WTC11 (cell line): Measurements from ENCODE around the gene SNPH. TPM values are rescaled to one million over a fixed set of nuclear protein-coding genes. Genes with fewer than 3 reads are reported as not detected.

Source experiments
- ATAC-seq: fragments of 200-7000 bp; cut with Tn5 transposase; 2 replicates; pipeline ENCODE4 v1.10.0; 2021; ENCODE audit warnings: mild to moderate bottlenecking, moderate library complexity
- CTCF ChIA-PET: fragments of 300-600 bp; sonication (Branson Sonifier 250); formaldehyde crosslinking; loops from one replicate; lab custom pipeline; 2021; ENCODE audit warnings: antibody characterized with exemption; lab: Charles Lee
- POLR2A ChIA-PET: fragments of 350-600 bp; sonication (Branson Sonifier 250); formaldehyde crosslinking; loops from one replicate; lab custom pipeline; 2021; ENCODE audit warnings: antibody characterized with exemption; lab: Charles Lee
- DNase-seq: peaks from one replicate; pipeline ENCODE4 v3.0.0; 2021; ENCODE audit warnings: low spot score
- H3K27ac Mint-ChIP-seq: 2 replicates; pipeline ENCODE4 v1.8.0; 2021; ENCODE audit warnings: mixed read lengths
- H3K27me3 Mint-ChIP-seq: 2 replicates; pipeline ENCODE4 v1.8.0; 2021; ENCODE audit warnings: low read depth, mild to moderate bottlenecking, moderate library complexity, mixed read lengths
- H3K36me3 Mint-ChIP-seq: 2 replicates; pipeline ENCODE4 v1.8.0; 2021; ENCODE audit warnings: mixed read lengths
- H3K4me1 Mint-ChIP-seq: 2 replicates; pipeline ENCODE4 v1.8.0; 2022; ENCODE audit warnings: mixed read lengths
- H3K4me3 Mint-ChIP-seq: 2 replicates; pipeline ENCODE4 v1.8.0; 2021; ENCODE audit warnings: mild to moderate bottlenecking, moderate library complexity, mixed read lengths
- H3K9me3 Mint-ChIP-seq: 2 replicates; pipeline ENCODE4 v1.8.0; 2021; ENCODE audit warnings: mixed read lengths
- AR ChIP-seq: fragments of 250-450 bp; sonication (Bioruptor Pico); IDR thresholded peaks from 2 replicates; pipeline ENCODE4 v1.9.0; 2021; ENCODE audit warnings: mild to moderate bottlenecking
- EMX1 ChIP-seq: fragments of 250-450 bp; sonication (Bioruptor Pico); IDR thresholded peaks from 2 replicates; pipeline ENCODE4 v1.8.0; 2021; ENCODE audit warnings: mild to moderate bottlenecking
- ESRRA ChIP-seq: sonication (generic); formaldehyde crosslinking; IDR thresholded peaks from 2 replicates; pipeline ENCODE4 v1.8.1; 2022; ENCODE audit warnings: mild to moderate bottlenecking, missing genetic modification reagents, borderline replicate concordance
- FOXJ3 ChIP-seq: sonication (generic); formaldehyde crosslinking; IDR thresholded peaks from 2 replicates; pipeline ENCODE4 v1.9.0; 2021; ENCODE audit warnings: missing genetic modification reagents, mild to moderate bottlenecking, borderline replicate concordance
- GTF2I ChIP-seq: fragments of 250-450 bp; sonication (Bioruptor Pico); conservative IDR thresholded peaks from 2 replicates; pipeline ENCODE4 v1.4.0; 2021; ENCODE audit warnings: mild to moderate bottlenecking
- IRF2 ChIP-seq: sonication (generic); formaldehyde crosslinking; IDR thresholded peaks from 2 replicates; pipeline ENCODE4 v1.8.0; 2022; ENCODE audit warnings: low read depth, missing genetic modification reagents, borderline replicate concordance
- MXD4 ChIP-seq: fragments of 250-450 bp; sonication (Bioruptor Pico); IDR thresholded peaks from 2 replicates; pipeline ENCODE4 v1.8.0; 2021; ENCODE audit warnings: mild to moderate bottlenecking, moderate library complexity, borderline replicate concordance
- NFYB ChIP-seq: sonication (generic); formaldehyde crosslinking; conservative IDR thresholded peaks from 2 replicates; pipeline ENCODE4 v1.8.0; 2022; ENCODE audit warnings: low read depth, missing genetic modification reagents
- NR1H2 ChIP-seq: sonication (generic); formaldehyde crosslinking; IDR thresholded peaks from 2 replicates; pipeline ENCODE4 v1.9.0; 2021; ENCODE audit warnings: mild to moderate bottlenecking, moderate library complexity, missing genetic modification reagents
- NR2C2 ChIP-seq: sonication (generic); formaldehyde crosslinking; IDR thresholded peaks from 2 replicates; pipeline ENCODE4 v1.8.0; 2022; ENCODE audit warnings: mild to moderate bottlenecking, missing genetic modification reagents
- STAT6 ChIP-seq: sonication (generic); formaldehyde crosslinking; conservative IDR thresholded peaks from 2 replicates; pipeline ENCODE4 v1.8.1; 2023; ENCODE audit warnings: mild to moderate bottlenecking, low read depth, missing genetic modification reagents, moderate library complexity
- TEAD1 ChIP-seq: sonication (generic); formaldehyde crosslinking; IDR thresholded peaks from 2 replicates; pipeline ENCODE4 v1.8.0; 2022; ENCODE audit warnings: mild to moderate bottlenecking, missing genetic modification reagents
- ZNF219 ChIP-seq: sonication (generic); formaldehyde crosslinking; IDR thresholded peaks from 2 replicates; pipeline ENCODE4 v1.8.0; 2023; ENCODE audit warnings: missing genetic modification reagents, mild to moderate bottlenecking, borderline replicate concordance
- ZNF232 ChIP-seq: sonication (generic); formaldehyde crosslinking; IDR thresholded peaks from 2 replicates; pipeline ENCODE4 v1.8.0; 2022; ENCODE audit warnings: mild to moderate bottlenecking, missing genetic modification reagents
- ZNF532 ChIP-seq: fragments of 250-450 bp; sonication (Bioruptor Pico); IDR thresholded peaks from 2 replicates; pipeline ENCODE4 v1.9.0; 2021; ENCODE audit warnings: mild to moderate bottlenecking, borderline replicate concordance
- total RNA-seq: library from RNA; stranded (reverse); gene quantifications from 3 replicates; pipeline ENCODE4 v1.2.3, GENCODE V29; 2021
- TF ChIP-seq, protein P1 (sequence below): sonication (generic); formaldehyde crosslinking; IDR thresholded peaks from 2 replicates; pipeline ENCODE4 v1.8.1; 2022; ENCODE audit warnings: mild to moderate bottlenecking, missing genetic modification reagents, moderate library complexity, borderline replicate concordance
- TF ChIP-seq, protein P2 (sequence below): sonication (generic); formaldehyde crosslinking; conservative IDR thresholded peaks from 2 replicates; pipeline ENCODE4 v1.8.1; 2022; ENCODE audit warnings: mild to moderate bottlenecking, missing genetic modification reagents
- TF ChIP-seq, protein P3 (sequence below): sonication (generic); formaldehyde crosslinking; IDR thresholded peaks from 2 replicates; pipeline ENCODE4 v1.8.1; 2023; ENCODE audit warnings: mild to moderate bottlenecking, missing genetic modification reagents, borderline replicate concordance
- TF ChIP-seq, protein P4 (sequence below): sonication (generic); formaldehyde crosslinking; IDR thresholded peaks from 2 replicates; pipeline ENCODE4 v1.8.0; 2022; ENCODE audit warnings: mild to moderate bottlenecking, missing genetic modification reagents

SNPH gene
- total RNA-seq, 1 experiment from 2014 or later = 3.5 TPM

DNA sequence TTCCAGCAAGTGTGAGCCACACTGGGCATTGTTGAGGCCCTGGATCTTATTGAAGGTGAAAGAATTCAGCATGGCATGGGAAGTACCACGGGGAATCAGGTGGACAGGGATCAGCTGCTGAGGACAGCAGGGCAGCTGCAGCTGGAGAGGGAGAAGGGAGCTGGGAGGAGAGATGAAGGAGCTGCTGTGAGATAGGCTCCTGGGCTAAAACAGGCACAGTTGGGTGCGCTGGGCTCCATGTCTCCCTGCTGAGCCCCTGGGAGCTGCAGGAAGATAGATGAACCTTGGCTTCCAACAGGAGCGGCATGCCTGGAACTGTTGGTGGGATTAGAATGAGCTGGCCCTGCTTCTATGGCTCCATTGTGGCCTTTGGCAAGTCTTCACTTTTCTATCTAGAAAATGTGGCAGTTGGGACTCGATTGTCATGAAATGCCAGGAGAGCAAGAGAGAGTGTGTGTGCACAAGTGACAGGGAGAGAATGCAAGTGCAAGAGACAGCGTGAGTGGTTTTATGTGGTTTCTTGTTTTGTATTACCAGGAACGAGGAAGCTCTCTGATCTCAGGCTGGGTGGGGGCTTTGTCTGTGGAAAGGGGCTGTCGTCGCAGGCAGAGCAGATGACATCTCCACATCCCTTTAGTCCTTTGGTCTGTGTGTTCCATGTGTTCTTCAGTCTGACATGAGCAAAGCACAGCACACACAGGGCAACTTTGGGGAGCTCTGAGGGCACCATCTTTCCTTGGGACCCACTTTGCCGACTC is 20.4 kb downstream of the SNPH start:
- no peaks in the 10 kb centered on the region for H3K27me3 Mint-ChIP-seq
- ChIA-PET POLR2A (no interaction called here), CTCF (interaction anchor here (1.5 kb wide), 1 partner anchor 18 kb away, joined by 3 read pairs; no protein-coding TSS in a partner anchor)
- H3K27ac Mint-ChIP-seq = no peak overlapping the region
- no peaks in the 10 kb centered on the region for H3K4me1 Mint-ChIP-seq
- no peaks in the 10 kb centered on the region for H3K9me3 Mint-ChIP-seq
- DNase-seq (no peak), ATAC-seq (no peak)
- TF ChIP-seq GTF2I (CRISPR knock-in tag) (no peak), NR1H2 (CRISPR knock-in tag) (no peak), NR2C2 (no peak), NFYB (no peak), FOXJ3 (CRISPR knock-in tag) (no peak), TEAD1 (CRISPR knock-in tag) (no peak), ZNF219 (CRISPR knock-in tag) (no peak), STAT6 (no peak), ZNF532 (CRISPR knock-in tag) (no peak), ESRRA (CRISPR knock-in tag) (no peak), ZNF232 (CRISPR knock-in tag) (no peak), AR (CRISPR knock-in tag) (no peak), MXD4 (no peak), IRF2 (CRISPR knock-in tag) (no peak), EMX1 (CRISPR knock-in tag) (no peak)
- TF ChIP-seq, protein P1, sequence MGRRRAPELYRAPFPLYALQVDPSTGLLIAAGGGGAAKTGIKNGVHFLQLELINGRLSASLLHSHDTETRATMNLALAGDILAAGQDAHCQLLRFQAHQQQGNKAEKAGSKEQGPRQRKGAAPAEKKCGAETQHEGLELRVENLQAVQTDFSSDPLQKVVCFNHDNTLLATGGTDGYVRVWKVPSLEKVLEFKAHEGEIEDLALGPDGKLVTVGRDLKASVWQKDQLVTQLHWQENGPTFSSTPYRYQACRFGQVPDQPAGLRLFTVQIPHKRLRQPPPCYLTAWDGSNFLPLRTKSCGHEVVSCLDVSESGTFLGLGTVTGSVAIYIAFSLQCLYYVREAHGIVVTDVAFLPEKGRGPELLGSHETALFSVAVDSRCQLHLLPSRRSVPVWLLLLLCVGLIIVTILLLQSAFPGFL (CRISPR knock-in tag) = no peak
- TF ChIP-seq, protein P2, sequence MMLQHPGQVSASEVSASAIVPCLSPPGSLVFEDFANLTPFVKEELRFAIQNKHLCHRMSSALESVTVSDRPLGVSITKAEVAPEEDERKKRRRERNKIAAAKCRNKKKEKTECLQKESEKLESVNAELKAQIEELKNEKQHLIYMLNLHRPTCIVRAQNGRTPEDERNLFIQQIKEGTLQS (CRISPR knock-in tag) = no peak
- TF ChIP-seq, protein P3, sequence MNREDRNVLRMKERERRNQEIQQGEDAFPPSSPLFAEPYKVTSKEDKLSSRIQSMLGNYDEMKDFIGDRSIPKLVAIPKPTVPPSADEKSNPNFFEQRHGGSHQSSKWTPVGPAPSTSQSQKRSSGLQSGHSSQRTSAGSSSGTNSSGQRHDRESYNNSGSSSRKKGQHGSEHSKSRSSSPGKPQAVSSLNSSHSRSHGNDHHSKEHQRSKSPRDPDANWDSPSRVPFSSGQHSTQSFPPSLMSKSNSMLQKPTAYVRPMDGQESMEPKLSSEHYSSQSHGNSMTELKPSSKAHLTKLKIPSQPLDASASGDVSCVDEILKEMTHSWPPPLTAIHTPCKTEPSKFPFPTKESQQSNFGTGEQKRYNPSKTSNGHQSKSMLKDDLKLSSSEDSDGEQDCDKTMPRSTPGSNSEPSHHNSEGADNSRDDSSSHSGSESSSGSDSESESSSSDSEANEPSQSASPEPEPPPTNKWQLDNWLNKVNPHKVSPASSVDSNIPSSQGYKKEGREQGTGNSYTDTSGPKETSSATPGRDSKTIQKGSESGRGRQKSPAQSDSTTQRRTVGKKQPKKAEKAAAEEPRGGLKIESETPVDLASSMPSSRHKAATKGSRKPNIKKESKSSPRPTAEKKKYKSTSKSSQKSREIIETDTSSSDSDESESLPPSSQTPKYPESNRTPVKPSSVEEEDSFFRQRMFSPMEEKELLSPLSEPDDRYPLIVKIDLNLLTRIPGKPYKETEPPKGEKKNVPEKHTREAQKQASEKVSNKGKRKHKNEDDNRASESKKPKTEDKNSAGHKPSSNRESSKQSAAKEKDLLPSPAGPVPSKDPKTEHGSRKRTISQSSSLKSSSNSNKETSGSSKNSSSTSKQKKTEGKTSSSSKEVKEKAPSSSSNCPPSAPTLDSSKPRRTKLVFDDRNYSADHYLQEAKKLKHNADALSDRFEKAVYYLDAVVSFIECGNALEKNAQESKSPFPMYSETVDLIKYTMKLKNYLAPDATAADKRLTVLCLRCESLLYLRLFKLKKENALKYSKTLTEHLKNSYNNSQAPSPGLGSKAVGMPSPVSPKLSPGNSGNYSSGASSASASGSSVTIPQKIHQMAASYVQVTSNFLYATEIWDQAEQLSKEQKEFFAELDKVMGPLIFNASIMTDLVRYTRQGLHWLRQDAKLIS (CRISPR knock-in tag) = no peak
- TF ChIP-seq, protein P4, sequence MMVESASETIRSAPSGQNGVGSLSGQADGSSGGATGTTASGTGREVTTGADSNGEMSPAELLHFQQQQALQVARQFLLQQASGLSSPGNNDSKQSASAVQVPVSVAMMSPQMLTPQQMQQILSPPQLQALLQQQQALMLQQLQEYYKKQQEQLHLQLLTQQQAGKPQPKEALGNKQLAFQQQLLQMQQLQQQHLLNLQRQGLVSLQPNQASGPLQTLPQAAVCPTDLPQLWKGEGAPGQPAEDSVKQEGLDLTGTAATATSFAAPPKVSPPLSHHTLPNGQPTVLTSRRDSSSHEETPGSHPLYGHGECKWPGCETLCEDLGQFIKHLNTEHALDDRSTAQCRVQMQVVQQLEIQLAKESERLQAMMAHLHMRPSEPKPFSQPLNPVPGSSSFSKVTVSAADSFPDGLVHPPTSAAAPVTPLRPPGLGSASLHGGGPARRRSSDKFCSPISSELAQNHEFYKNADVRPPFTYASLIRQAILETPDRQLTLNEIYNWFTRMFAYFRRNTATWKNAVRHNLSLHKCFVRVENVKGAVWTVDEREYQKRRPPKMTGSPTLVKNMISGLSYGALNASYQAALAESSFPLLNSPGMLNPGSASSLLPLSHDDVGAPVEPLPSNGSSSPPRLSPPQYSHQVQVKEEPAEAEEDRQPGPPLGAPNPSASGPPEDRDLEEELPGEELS = no peak
- no peaks in the 10 kb centered on the region for H3K36me3 Mint-ChIP-seq
- no peak overlapping the region for H3K4me3 Mint-ChIP-seq
